Measurements from ENCODE around the gene RNF121. TPM values are rescaled to one million over a fixed set of nuclear protein-coding genes. Genes with fewer than 3 reads are reported as not detected.

RNF121 gene
- total and polyA plus RNA-seq, 2 of the 8 experiments (the other 6 are each of a cell fraction or from before 2014, with no cell fraction given) = 39.7 to 51.6 TPM

DNA sequence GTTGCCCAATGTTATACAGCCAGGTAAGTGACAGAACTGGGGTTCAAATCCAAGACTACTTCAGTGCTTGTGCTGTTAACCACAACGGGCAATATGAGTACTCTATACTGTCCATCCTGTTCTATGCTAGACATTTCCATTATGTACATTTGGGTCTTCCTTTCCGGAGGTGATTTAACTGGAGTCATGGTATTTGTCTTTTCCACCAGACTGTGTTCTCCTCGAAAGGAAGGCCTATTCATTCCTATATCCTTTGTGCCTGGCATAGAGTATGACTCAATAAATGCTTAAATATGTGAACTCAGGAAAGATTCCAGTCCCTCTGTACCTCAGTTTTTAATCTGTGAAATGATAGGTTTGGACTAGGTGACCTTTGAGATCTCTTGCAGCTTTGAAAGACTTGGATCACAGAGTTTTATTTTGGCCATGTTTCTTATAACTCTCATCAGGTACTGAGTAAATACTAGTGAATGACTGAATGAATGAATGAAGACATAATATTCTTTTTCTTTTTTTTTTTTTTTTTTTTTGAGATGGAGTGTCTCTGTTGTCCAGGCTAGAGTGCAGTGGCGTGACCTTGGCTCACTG is 6.6 kb downstream of the RNF121 start:
- H3K9ac ChIP-seq (replicated peaks in 1 of 4; ENCODE audit: extremely low read depth in 1 of 4, low read depth in 3 of 4, low read length in 3 of 4) = no peak overlapping the region
- H3K27me3 ChIP-seq (replicated peaks in 1 of 4; ENCODE audit: control insufficient read depth in 3 of 4, extremely low read depth in 1 of 4, insufficient read depth in 3 of 4, low read length in 3 of 4) = no peaks in the 10 kb centered on the region
- no peak overlapping the region for H4K8ac ChIP-seq (ENCODE audit: extremely low read depth, insufficient read depth, low read length)
- ChIA-PET CTCF (ENCODE audit: partially characterized antibody) (interaction anchor here (0.9 kb wide), 1 partner anchor 9 kb away, joined by 3 read pairs; no protein-coding TSS in a partner anchor), POLR2A (ENCODE audit: partially characterized antibody) (no interaction called here)
- no peaks in the 10 kb centered on the region; a peak in 1 of 8 replicates for H3K36me3 ChIP-seq (ENCODE audit: control insufficient read depth in 2 of 4, insufficient read depth in 4 of 4, low read length in 3 of 4)
- no peak overlapping the region for H2BK15ac ChIP-seq (ENCODE audit: low read length)
- H2BK20ac ChIP-seq (ENCODE audit: low read length) = no peak overlapping the region
- H4K20me1 ChIP-seq (replicated peaks in 1 of 2; ENCODE audit: control insufficient read depth in 1 of 2, insufficient read depth in 2 of 2, low read length in 2 of 2) = peaks cover 10 to 13% of the 10 kb centered on the region in 2 experiments
- no peak overlapping the region for H3K27ac ChIP-seq (ENCODE audit: low read depth, low read length)
- H3K79me1 ChIP-seq (ENCODE audit: low read depth, low read length) = peaks cover 11% of the 10 kb centered on the region
- H2BK5ac ChIP-seq (ENCODE audit: low read depth, low read length) = no peak overlapping the region
- no peak overlapping the region for H3K4me3 ChIP-seq (ENCODE audit: extremely low read depth in 1 of 4, insufficient read depth in 2 of 4, low read depth in 3 of 4, low read length in 4 of 4)
- WGBS, 2 experiments (ENCODE audit: extremely low coverage in 1 of 2, insufficient coverage in 1 of 2, insufficient read length in 1 of 2, insufficient replicate concordance in 2 of 2, low coverage in 1 of 2, low lambda C conversion rate in 2 of 2, missing lambda C conversion rate in 1 of 2) = 86% methylated on average over 4 of the region's 4 CpGs; no CpG with 5 or more reads in 1 of the 2 experiments
- no peak overlapping the region for H4K91ac ChIP-seq (replicated peaks; ENCODE audit: insufficient read length, low read length)
- no peaks in the 10 kb centered on the region for H3K4me1 ChIP-seq (replicated peaks in 1 of 4; ENCODE audit: control insufficient read depth in 3 of 4, insufficient read depth in 4 of 4, low read length in 3 of 4)
- H3K23me2 ChIP-seq (ENCODE audit: low read depth, low read length) = no peaks in the 10 kb centered on the region
- no peak overlapping the region for H3K14ac ChIP-seq (ENCODE audit: insufficient read length)
- no peak overlapping the region for H3K4me2 ChIP-seq (ENCODE audit: insufficient read depth in 1 of 2, low read depth in 2 of 2, low read length in 2 of 2)
- H2BK120ac ChIP-seq (replicated peaks; ENCODE audit: low read depth, low read length) = no peak overlapping the region
- H3K56ac ChIP-seq (replicated peaks; ENCODE audit: insufficient read length, low read depth, low read length) = no peak overlapping the region
- no peak for FAIRE-seq
- no peak overlapping the region for H3K4ac ChIP-seq (replicated peaks; ENCODE audit: insufficient read length, low read depth, low read length)
- H4K5ac ChIP-seq (ENCODE audit: insufficient read length, low read depth, low read length) = no peak overlapping the region
- no peak for DNase-seq (ENCODE audit: low read depth in 1 of 2, low spot score in 2 of 2)
- H2AK5ac ChIP-seq (ENCODE audit: low read depth, low read length) = no peak overlapping the region
- H3K9me3 ChIP-seq (ENCODE audit: insufficient read depth in 2 of 2, low read depth in 1 of 2, low read length in 1 of 2) = no peaks in the 10 kb centered on the region
- H2BK12ac ChIP-seq (ENCODE audit: low read depth, low read length) = no peak overlapping the region
- no peak overlapping the region for H3K23ac ChIP-seq (ENCODE audit: insufficient read length)
- H2AFZ ChIP-seq (ENCODE audit: low read length) = no peak overlapping the region
- no peak overlapping the region for H3K18ac ChIP-seq (ENCODE audit: extremely low read depth, low read length)
- peaks cover 14 to 91% of the 10 kb centered on the region in 2 experiments for H3K79me2 ChIP-seq (ENCODE audit: control insufficient read depth in 1 of 2, insufficient read depth in 2 of 2, low read length in 2 of 2)
- TF ChIP-seq CREB1 (IDR thresholded peaks at IDR 0.05) (no peak), JUN (IDR thresholded peaks at IDR 0.05; ENCODE audit: low read depth, low read length) (no peak), NANOG (IDR thresholded peaks at IDR 0.05; ENCODE audit: insufficient read depth, low read depth, low read length, poor library complexity, severe bottlenecking) (no peak), EP300 (IDR thresholded peaks at IDR 0.05; ENCODE audit: borderline replicate concordance in 1 of 2, low read depth in 2 of 2, low read length in 2 of 2) (no peak), EZH2 (IDR thresholded peaks at IDR 0.05; ENCODE audit: low read depth, low read length, severe bottlenecking) (no peak), CTBP2 (IDR thresholded peaks at IDR 0.05; ENCODE audit: borderline replicate concordance, insufficient read depth, insufficient read length, low read length) (no peak), SP1 (IDR thresholded peaks at IDR 0.05; ENCODE audit: low read depth, low read length) (no peak), TEAD4 (IDR thresholded peaks at IDR 0.05; ENCODE audit: low read depth, low read length) (no peak), BCL11A (IDR thresholded peaks at IDR 0.05; ENCODE audit: low read depth in 2 of 2, low read length in 2 of 2) (no peak), SIX5 (IDR thresholded peaks at IDR 0.05; ENCODE audit: low read depth, low read length) (no peak), SAP30 (IDR thresholded peaks at IDR 0.05; ENCODE audit: insufficient read depth, insufficient replicate concordance, low read length) (no peak), KDM5A (IDR thresholded peaks at IDR 0.05; ENCODE audit: low read length) (no peak), TCF12 (IDR thresholded peaks at IDR 0.05; ENCODE audit: low read depth, low read length) (no peak)
- TF ChIP-seq, protein P1, sequence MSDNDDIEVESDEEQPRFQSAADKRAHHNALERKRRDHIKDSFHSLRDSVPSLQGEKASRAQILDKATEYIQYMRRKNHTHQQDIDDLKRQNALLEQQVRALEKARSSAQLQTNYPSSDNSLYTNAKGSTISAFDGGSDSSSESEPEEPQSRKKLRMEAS (IDR thresholded peaks at IDR 0.05) = no peak

Data from H1 (cell line).